GM18505 (cell line): ENCODE measurements around the gene TEF.
A peak's percentile ranks its signal among the peaks of the same experiment; 100 is the strongest.
"Not testable (repeated sequence)": the region's sequence is repeated elsewhere in the genome, so short reads cannot be mapped to it uniquely, and the experiment has no call there.

Experiments used
- ATAC-seq: cut with Tn5 transposase; IDR thresholded peaks from one replicate; pipeline ENCODE4 v1.9.1; 2021; ENCODE audit not compliant: unreplicated experiment
- POLR2A ChIP-seq: IDR thresholded peaks from 4 replicates; pipeline ENCODE4 v1.6.1; 2011; ENCODE audit warnings: borderline replicate concordance; ENCODE audit not compliant: insufficient read depth, insufficient read length; ENCODE audit errors: extremely low read depth

Gene TEF

GRCh38 chr22:41382098-41382578 is 396 bp downstream of the TEF start:
- peak; percentile 25 for ATAC-seq
- no peak for TF ChIP-seq POLR2A

- no peak for TF ChIP-seq POLR2A
- ATAC-seq = no peak
Observed at GRCh38 chr22:41382610-41383009, 868 bp downstream of the TEF start.

DNA sequence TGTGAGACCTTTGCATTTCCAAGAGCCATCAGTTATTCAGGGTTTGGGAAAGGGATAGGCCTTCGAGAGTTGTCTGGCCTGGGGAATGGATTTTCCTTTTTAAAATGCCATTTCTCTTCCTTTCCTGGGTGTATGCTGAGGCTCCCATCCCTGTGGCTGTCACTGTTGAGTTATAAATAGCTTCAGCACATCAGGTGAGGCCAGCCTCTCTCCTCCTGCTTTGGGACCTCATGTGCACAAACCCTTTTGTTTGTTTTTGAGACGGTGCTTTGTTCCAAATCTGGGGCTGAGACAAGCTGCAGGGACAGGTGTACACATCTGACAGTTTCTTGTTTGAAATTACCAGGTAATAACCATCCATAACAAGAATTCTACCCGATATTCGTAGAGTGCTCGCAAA is 1.3 kb downstream of the TEF start:
- no peak for ATAC-seq
- no peak for TF ChIP-seq POLR2A

GRCh38 chr22:41384128-41384527 is 2.4 kb downstream of the TEF start:
- no peak for ATAC-seq
- TF ChIP-seq POLR2A = no peak

DNA sequence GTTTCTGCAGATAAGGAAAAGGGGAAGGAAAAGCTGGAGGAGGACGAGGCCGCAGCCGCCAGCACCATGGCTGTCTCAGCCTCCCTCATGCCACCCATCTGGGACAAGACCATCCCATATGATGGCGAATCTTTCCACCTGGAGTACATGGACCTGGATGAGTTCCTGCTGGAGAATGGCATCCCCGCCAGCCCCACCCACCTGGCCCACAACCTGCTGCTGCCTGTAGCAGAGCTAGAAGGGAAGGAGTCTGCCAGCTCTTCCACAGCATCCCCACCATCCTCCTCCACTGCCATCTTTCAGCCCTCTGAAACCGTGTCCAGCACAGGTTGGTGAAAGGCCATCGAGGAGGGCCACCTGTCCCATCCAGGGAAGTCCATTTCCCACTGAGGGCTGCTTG is 5.6 kb downstream of the TEF start:
- no peak for ATAC-seq
- no peak for TF ChIP-seq POLR2A

GRCh38 chr22:41394012-41394356 is 12.2 kb downstream of the TEF start:
- no peak for TF ChIP-seq POLR2A
- no peak for ATAC-seq

GRCh38 chr22:41395531-41396240 is 13.9 kb downstream of the TEF start:
- no peak for ATAC-seq
- TF ChIP-seq POLR2A = no peak

GRCh38 chr22:41397143-41397811 is 15.5 kb downstream of the TEF start:
- ATAC-seq = no peak
- TF ChIP-seq POLR2A = no peak

GRCh38 chr22:41398921-41399320 is 17.2 kb downstream of the TEF start:
- TF ChIP-seq POLR2A = no peak
- no peak for ATAC-seq

DNA sequence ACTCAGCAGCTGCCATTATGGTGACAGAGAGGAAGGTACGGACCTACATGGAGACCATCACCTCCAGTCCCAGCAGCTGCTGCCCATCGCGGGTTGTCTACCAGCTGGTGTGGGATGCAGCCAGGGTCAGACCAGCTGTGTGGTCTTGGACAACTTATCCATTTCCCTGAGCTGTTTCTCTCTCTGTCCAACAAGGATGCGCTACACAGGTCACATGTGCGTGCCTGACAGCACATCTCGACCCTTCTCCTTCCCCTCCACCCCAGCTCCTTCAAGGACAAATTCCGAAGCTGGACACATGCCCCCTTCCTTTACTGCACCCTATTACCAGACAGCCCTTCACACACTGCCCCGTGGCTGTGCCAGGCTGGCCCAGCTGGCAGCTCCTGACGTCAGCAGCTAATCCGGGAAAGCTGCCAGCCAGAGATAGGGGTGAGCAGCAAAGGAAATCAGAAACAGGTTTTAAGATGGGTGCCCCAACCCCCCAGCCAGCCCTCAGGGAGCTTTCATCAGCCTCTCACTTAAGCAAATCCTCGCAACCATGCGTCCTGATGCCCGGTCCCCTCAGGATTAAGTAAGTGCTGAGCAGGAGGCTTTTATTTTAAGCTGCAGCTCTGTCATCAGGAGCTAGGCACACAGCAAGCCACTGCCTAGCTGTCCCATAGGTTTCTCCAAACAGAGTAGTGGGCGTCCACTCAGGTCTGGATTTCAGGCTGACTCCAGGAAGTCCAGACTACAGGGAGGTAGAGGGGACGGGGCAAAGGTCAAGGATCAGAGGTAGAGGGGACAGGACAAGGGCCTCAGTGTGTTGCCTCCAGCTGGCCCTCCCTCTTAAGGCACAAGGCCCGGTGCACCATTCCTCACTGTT is 20.3 kb downstream of the TEF start:
- no peak for TF ChIP-seq POLR2A
- ATAC-seq = no peak

DNA sequence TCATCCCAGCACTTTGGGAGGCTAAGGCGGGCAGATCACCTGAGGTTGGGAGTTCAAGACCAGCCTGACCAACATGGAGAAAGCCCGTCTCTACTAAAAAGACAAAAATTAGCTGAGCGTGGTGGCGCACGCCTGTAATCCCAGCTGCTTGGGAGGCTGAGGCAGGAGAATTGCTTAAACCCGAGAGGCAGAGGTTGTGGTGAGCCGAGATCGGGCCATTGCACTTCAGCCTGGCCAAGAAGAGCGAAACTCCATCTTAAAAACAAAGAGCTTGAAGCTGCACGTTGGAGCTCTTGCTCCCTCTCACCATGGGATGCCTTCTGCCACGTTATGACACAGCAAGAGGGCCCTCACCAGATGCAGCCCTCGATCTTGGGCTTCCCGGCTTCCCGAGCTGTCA is 21.1 kb downstream of the TEF start:
- ATAC-seq = not testable (repeated sequence)

GRCh38 chr22:41403532-41404318 is 22.0 kb downstream of the TEF start:
- no peak for ATAC-seq
- no peak for TF ChIP-seq POLR2A

- no peak for ATAC-seq
- peak; percentile 26 for TF ChIP-seq POLR2A
Observed at GRCh38 chr22:41405588-41405987, 23.8 kb downstream of the TEF start.

- no peak for ATAC-seq
- no peak for TF ChIP-seq POLR2A
Observed at GRCh38 chr22:41406410-41406809, 24.7 kb downstream of the TEF start.

- no peak for TF ChIP-seq POLR2A
- ATAC-seq = no peak
Observed at GRCh38 chr22:41407433-41407832, 25.7 kb downstream of the TEF start.
